Activated CD4-positive, alpha-beta T cell treated with anti-CD3 and anti-CD28 coated beads, Interleukin-10, Interleukin-2, amounts not matched to agents 100 ng/mL and 50 ng/mL, durations not matched to agents 16 hours and 8 hours (primary cell): ENCODE results near the gene KCNIP3.

Experiments used
- DNase-seq: peaks from one replicate; pipeline ENCODE4 v3.0.0-alpha.2; 2020

Gene KCNIP3

DNA sequence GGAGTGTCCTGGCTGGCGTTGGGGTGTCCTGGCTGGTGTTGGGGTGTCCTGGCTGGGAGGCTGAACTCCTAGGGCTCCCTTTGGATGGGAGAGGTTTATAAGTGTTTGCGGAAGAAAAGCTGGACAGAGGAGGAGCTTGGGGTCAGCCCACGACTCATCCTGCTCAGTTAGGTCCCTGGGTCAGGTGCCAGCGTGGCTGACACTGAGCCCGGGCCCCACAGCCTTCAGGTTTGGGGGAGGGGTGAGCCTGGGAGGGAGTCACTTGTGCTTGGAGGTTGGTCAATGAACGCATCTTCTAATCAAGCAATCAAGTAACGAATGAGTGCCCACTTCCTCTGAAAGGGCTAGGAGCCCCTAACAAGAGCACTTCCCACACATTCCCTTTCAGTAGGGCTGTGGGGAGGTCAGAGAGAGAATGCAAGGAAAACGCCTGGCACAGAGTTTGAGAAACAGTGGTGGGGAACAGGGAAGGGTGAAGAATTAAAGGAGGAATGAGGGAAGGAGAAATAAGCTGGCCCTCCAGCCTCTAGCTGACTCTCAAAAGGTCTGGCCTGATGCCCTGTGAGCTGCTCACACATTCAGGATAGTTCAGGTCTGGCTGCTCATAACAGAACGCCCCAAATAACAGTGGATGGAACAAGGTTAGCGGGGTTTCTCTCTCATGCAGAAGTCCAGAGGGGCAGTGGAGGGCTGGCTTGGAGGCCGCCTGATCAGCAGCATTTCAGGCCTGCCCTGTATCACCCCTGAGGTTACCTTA, 670 bp downstream of the KCNIP3 start:
- DNase-seq, result no peak

- DNase-seq, result no peak
These were observed 1.5 kb downstream of the KCNIP3 start for GRCh38 chr2:95298486-95299111.

GRCh38 chr2:95299961-95300360, 2.8 kb downstream of the KCNIP3 start:
- DNase-seq, result no peak

DNA sequence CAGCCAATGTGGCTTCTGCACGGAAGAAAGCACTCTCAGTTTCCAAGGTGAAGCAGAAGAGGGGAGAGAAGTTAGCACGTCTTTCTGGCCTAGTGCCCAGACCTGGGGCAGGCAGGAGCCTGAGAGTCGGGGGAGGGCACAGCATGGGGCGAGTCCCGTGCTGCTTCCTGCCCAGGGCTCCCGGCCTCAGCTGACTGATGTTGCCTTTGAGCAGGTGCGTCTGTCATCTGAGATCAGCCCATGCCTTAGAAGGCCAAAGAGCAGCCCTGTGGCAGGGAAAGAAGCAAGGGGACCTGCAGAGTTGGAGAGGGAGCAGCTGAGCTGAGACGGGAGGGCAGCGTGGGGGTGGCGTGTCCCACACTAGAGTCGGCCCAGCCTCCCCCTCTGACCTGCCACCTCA, 3.3 kb downstream of the KCNIP3 start:
- DNase-seq, result no peak

GRCh38 chr2:95301186-95301585, 4.0 kb downstream of the KCNIP3 start:
- DNase-seq, result no peak

GRCh38 chr2:95301876-95302641, 4.9 kb downstream of the KCNIP3 start:
- no peak for DNase-seq

DNA sequence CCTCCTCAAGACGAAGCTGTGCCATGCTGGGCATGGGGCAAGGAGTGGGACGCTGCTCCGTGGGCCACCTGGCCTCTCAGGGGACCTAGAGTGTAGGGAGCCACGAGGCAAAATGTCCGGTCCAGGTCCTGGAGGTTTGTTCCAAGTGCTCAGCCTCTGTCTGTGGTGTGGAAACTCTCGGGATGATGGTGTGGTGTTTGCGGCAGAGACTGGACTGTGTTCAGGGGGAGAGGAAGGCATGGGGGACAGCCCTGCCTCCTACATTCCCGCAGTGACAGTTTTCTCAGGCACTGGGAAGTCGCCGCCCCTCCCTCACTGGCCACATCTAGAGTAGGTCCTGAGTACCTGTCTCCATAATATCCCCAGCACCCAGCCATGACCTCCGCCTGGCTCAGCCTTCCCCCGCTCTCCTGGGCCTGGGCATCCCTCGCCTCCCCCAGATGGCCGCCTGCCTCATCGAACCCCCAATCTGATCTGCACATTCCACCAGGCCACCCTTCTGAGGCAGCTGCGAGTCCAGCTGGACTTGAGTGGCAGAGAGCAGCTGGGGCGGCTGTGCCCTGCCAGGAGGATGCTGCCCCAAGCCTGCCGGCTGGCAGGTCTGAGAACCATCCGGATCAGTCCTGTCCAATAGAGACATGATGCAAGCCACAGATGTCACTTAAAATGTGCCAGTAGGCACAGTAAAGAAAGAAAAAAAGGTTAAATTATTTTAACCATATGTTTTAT, 6.2 kb downstream of the KCNIP3 start:
- DNase-seq, result no peak

DNA sequence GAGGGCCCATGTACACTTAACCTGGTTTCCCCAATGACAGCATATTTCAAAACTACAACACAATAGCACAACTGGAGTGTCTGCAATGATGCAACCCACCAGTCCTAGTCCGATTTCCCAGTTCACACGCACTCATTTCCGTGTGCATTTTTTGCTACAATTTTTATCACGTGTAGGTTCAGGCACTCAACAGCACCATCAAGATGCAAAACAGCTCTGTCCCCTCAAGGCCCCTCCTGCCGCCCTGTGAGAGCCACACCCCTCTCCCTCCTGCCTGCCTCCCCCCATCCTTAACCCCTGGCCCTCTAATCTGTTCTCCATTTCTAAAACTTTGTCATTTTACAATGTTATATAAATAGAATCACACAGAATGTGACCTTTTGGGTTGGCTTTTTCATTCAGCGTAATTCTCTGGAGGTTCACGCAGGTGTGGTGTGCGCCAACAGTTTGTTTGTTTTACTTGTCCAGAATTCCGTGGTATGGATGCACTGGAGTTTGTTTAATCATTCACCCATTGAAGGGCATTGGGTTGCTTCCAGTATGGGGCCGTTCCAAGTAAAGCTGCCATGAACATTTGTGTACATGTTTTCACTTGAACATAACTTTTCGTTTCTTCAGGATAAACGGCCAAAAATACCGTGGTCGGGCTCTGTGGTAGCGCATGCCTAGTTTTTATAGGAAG, 8.4 kb downstream of the KCNIP3 start:
- DNase-seq, result no peak

DNA sequence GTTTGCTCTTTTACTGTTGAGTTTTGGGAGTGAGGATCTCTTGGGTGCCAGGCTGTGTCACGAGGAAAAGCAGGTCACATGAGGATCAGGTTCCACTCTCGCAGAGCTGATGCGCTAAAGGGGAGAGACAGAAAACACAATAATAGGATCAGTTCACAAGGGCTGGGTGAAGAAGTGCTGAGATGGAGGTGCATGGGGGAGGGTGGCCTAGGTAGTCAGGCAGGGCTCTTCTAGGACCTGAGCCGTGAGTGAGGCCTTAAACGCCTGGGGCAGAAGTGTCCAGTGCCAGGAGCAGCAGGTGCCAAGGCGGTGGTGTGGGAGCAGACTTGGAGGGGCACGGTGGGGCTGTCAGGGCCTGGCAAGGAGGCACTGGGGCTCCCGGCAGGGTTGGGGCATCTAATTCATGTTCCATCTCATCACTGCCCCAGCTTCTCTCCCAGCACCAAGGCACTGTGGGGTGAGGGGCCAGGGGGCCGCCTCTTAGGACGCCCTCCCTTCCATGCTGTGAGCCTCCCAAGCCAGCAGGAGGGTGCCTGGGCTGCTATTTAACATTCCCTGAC, 9.3 kb downstream of the KCNIP3 start:
- DNase-seq, result no peak

DNA sequence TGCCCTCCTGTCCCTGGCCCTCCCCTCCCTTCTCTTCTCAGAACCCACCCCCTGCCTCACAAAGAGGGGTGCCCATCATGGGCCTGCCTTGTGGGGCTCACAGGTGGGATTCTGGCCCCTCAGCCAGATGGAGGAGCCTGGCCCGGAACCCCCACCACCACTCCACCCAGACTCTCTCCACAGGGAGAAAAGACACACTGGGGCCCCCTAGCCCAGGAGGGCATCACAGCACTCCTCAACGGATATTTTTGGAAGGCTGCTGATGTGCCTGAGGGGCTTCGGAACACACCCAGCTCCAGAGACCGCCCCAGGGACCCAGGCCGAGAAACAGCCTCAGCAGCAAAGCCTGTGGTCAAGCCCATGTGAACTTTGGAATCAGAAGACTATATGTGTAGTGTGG, 9.9 kb downstream of the KCNIP3 start:
- DNase-seq, result no peak

DNA sequence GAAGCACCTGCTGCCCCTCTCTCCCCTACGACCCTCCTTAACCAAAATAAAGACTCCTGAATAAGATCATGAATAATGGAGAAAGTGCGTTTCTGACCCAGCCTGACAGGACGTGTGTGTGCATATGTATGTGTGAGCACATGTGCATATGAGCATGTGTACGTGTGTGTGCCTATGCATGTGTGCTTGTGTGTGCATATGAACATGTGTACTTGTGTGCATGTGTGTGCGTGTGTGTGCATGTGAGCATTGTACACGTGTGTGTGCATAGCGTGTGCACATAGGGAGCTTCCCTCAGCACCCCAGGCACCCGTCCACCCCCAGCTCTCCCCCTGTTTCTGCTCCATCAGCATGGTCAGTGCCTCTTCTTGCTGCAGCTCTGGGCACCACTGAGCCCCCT, 10.7 kb downstream of the KCNIP3 start:
- DNase-seq, result no peak

- no peak for DNase-seq
These were observed 11.4 kb downstream of the KCNIP3 start for GRCh38 chr2:95308426-95308990.

DNA sequence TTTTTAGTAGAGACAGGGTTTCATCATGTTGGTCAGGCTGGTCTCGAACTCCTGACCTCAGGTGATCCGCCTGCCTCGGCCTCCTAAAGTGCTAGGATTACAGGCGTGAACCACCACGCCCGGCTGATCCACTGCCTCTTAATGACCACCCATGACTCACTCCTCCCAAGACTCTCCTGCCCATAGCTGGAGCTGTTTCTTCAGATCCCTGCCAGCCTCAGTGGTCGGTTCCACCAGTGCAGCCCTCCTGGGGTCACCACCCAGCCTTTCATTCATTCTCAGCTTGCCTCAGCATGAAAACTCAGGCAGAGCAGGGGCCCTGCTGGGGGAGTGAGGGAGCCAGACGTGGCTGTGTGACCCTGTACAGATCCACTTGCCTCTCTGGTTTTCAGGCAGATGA, 12.5 kb downstream of the KCNIP3 start:
- DNase-seq, result no peak

DNA sequence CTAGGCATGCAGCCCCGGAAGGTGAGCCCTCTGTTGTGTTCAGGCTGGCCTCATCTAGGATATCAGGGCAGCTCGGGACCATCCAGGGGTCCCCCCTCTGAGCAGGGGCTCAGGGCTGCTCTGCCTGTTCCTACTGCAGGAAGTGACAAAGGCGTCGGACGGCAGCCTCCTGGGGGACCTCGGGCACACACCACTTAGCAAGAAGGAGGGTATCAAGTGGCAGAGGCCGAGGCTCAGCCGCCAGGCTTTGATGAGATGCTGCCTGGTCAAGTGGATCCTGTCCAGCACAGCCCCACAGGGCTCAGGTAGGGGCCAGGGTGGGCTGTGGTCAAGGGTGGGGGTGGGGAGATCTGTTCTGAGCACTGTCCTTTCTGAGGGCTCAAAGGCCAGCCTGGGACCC, 13.1 kb downstream of the KCNIP3 start:
- no peak for DNase-seq

DNA sequence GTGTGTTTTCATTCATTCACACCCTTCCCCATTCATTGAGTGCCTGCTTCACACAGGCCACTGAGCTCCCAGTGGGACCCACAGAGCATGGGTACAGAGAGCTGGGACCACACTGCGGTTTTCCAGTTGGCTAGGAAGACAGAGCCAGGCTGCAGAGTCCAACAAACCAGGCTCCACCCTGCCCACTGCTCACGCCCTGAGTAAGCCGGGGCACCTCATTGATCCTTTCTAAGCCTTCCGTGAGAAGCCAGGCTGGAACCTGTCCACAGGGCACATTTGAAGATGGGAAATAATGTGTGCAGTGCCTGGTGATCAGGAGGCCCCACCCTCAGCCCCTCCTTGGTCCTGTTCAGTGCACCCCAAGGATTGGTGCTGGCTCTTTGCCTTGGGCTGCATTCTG, 13.5 kb downstream of the KCNIP3 start:
- no peak for DNase-seq

DNA sequence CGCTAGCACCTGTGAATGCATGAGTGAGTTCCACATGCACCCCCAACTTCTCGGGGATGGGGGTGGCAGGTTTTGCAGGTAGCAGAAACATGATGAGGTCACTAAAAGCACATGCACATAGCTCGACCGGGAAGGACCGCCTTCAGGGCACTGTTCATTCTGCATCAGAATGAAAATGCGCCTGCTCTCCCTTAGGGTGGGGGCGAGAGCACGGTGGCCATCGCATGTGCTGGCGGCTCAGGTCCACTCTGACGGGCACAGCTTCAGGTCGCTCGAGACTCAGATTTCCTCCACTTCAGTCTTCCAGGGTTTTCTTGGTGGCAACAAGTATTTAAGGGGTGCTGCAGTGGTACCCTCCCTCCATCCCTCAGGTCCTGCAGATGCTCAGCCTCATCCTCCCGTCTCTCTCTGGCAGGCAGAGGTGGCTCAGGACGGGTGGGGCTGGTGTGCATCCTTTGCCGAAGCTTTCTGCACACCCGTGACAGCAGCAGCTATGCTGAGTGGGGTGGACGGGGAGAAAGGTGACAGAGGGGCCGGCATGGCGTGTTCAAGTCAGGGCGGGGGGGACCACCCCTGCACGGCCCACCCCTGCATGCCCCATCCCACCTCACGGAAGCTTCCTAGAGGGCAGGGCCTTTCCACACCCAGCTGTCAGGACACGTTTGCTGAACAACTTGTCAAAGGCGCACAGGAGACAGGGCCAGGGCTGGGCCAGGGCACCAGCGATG, 14.8 kb downstream of the KCNIP3 start:
- no peak for DNase-seq

DNA sequence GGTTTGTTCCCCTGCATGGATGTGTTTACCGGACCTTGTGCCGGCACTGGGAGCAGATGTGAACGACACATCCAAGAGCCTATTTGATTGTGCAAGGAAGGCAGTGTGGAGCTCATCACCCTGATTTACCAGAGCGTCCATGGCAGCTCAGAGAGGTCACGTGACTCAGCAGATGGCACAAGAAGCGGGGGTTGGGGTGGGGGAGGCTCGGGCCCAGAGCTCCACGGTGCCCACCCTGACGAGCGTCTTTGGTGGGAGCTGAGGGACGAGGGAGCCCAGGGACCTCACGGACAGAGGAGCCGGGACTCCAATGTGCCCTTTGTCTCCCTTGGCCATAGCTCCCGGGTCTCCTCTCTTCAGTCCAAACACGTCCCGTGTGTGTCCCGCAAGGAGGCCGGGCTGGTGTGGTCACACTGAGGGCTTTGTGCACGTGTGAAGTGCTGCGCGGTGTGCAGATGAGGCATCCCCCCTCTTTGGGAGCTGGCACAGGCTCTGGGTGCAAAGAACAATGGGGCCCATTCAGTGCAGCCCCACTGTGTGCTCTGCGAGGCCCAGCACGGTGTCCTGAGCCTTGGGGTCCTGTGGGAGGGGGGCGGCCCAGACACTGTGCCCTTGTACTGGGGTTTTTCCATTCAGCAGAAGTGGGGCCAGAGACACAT, 15.5 kb downstream of the KCNIP3 start:
- DNase-seq, result no peak

GRCh38 chr2:95313296-95314131, 16.4 kb downstream of the KCNIP3 start:
- no peak for DNase-seq

GRCh38 chr2:95314598-95314963, 17.4 kb downstream of the KCNIP3 start:
- no peak for DNase-seq
